ENCODE measurements around the gene ACAP3.

DNA sequence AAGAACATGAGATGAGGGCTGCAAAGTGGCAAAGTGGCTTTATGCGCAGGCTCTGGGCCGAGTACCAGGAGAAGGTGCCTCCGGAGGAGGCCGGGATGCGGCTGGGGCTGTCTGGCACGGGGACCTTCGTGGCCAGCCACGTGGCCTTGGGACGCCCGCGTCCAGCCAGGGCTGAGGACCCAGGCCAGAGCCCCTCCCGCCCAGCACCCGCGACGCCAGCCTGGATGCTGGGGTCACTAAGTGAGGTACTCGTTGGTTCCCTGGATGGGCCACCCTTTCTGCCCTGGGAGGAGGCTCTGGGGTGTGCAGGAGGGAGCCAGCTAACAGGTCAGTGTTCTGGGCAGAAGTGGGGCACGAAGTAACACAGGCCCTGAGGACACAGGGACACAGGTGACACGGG lies 14.9 kb downstream of the ACAP3 start:
- TF ChIP-seq CTCF (IDR thresholded peaks at IDR 0.05 in 8 of 11, conservative IDR thresholded peaks at IDR 0.05 in 3 of 11) (no peak), POLR2A (IDR thresholded peaks at IDR 0.05) (no peak), POLR2AphosphoS5 (IDR thresholded peaks at IDR 0.05) (no peak)
